SU-DHL-6 (cell line): ENCODE data around the gene TEAD1.

Experiments used
- H2AFZ ChIP-seq: fragments of 200-600 bp; sonication (generic); 2 replicates; pipeline ENCODE4 v1.6.1; 2014; ENCODE audit warnings: low read depth, mild to moderate bottlenecking, moderate library complexity, mixed read lengths, antibody characterized with exemption, low read length; ENCODE audit not compliant: severe bottlenecking
- H3F3A ChIP-seq: fragments of 200-600 bp; shearing (Covaris generic); 2 replicates; pipeline ENCODE4 v1.6.0; 2016; ENCODE audit warnings: antibody characterized with exemption, mild to moderate bottlenecking; ENCODE audit not compliant: insufficient read depth
- H3K27ac ChIP-seq: fragments of 200-600 bp; sonication (generic); 2 replicates; pipeline ENCODE4 v1.5.1; 2016; ENCODE audit warnings: low read depth, mild to moderate bottlenecking, low read length, moderate library complexity, mixed read lengths
- H3K27me3 ChIP-seq: fragments of 200-600 bp; sonication (generic), shearing (Covaris generic); 2 replicates; pipeline ENCODE4 v1.6.0; 2014; ENCODE audit warnings: mild to moderate bottlenecking, low read length
- H3K36me3 ChIP-seq: fragments of 200-600 bp; sonication (generic); 2 replicates; pipeline ENCODE4 v1.6.1; 2014; ENCODE audit warnings: mild to moderate bottlenecking, low read length, mixed read lengths
- H3K4me2 ChIP-seq: fragments of 300-600, 200-600 bp; shearing (Covaris generic), sonication (generic); 2 replicates; pipeline ENCODE4 v1.6.0; 2014; ENCODE audit warnings: low read length, low read depth, mild to moderate bottlenecking; ENCODE audit not compliant: poor library complexity, severe bottlenecking
- H3K4me3 ChIP-seq: fragments of 200-600 bp; sonication (generic); 2 replicates; pipeline ENCODE4 v1.5.1; 2014; ENCODE audit warnings: antibody characterized with exemption, low read length, mild to moderate bottlenecking, mixed read lengths; ENCODE audit not compliant: insufficient read depth, poor library complexity, severe bottlenecking
- H3K79me2 ChIP-seq: fragments of 200-600 bp; sonication (generic); 2 replicates; pipeline ENCODE4 v1.6.1; 2014; ENCODE audit warnings: mild to moderate bottlenecking, low read length, moderate library complexity; ENCODE audit not compliant: insufficient read depth
- H3K9ac ChIP-seq: fragments of 200-600 bp; sonication (generic); 2 replicates; pipeline ENCODE4 v1.7.0; 2014; ENCODE audit warnings: mild to moderate bottlenecking, low read length
- H3K9me2 ChIP-seq: fragments of 200-600 bp; sonication (generic); replicated peaks from 2 replicates; pipeline ENCODE4 v1.6.1; 2014; ENCODE audit warnings: low read length; ENCODE audit not compliant: insufficient read depth
- H3K9me3 ChIP-seq: fragments of 200-600 bp; sonication (generic); 2 replicates; pipeline ENCODE4 v1.6.1; 2014; ENCODE audit warnings: low read length, mixed read lengths; ENCODE audit not compliant: insufficient read depth
- H4K20me1 ChIP-seq: fragments of 200-600 bp; sonication (generic); 2 replicates; pipeline ENCODE4 v1.6.1; 2014; ENCODE audit warnings: low read depth, mild to moderate bottlenecking, antibody characterized with exemption, low read length, moderate library complexity, mixed read lengths
- CTCF ChIP-seq: fragments of 200-600 bp; sonication (generic); IDR thresholded peaks from one replicate; pipeline ENCODE4 v1.5.1; 2017; ENCODE audit warnings: antibody characterized with exemption, mild to moderate bottlenecking, low read length, moderate library complexity; ENCODE audit not compliant: insufficient read depth, poor library complexity, severe bottlenecking
- EZH2phosphoT487 ChIP-seq: fragments of 200-600 bp; sonication (generic), shearing (Covaris generic); conservative IDR thresholded peaks from 2 replicates; pipeline ENCODE4 v1.6.1; 2018; ENCODE audit warnings: mild to moderate bottlenecking, antibody characterized with exemption, low read length, moderate library complexity, mixed read lengths

TEAD1 gene

GRCh38 chr11:12859872-12860657 lies 185.8 kb downstream of the TEAD1 start:
- H3K4me2 ChIP-seq, result no peak overlapping the region
- H3K9me3 ChIP-seq, result no peaks in the 10 kb centered on the region
- no peak overlapping the region for H3K4me3 ChIP-seq
- H3K9me2 ChIP-seq, result no peaks in the 10 kb centered on the region
- no peaks in the 10 kb centered on the region for H3K79me2 ChIP-seq
- H3F3A ChIP-seq, result no peaks in the 10 kb centered on the region
- H3K27ac ChIP-seq, result no peak overlapping the region
- no peaks in the 10 kb centered on the region for H4K20me1 ChIP-seq
- no peak overlapping the region for H2AFZ ChIP-seq
- H3K9ac ChIP-seq, result no peak overlapping the region
- H3K36me3 ChIP-seq, result no peaks in the 10 kb centered on the region
- H3K27me3 ChIP-seq, result no peaks in the 10 kb centered on the region
- TF ChIP-seq EZH2phosphoT487 (no peak), CTCF (no peak)

GRCh38 chr11:12860827-12861226 lies 186.6 kb downstream of the TEAD1 start:
- Histone ChIP-seq H3K9me2 (no peaks in the 10 kb centered on the region), H3K79me2 (no peaks in the 10 kb centered on the region), H3K4me3 (no peak overlapping the region), H3F3A (no peaks in the 10 kb centered on the region), H3K4me2 (no peak overlapping the region), H3K9ac (no peak overlapping the region), H4K20me1 (no peaks in the 10 kb centered on the region), H3K27ac (no peak overlapping the region), H2AFZ (no peak overlapping the region), H3K36me3 (no peaks in the 10 kb centered on the region), H3K9me3 (no peaks in the 10 kb centered on the region), H3K27me3 (no peaks in the 10 kb centered on the region)
- TF ChIP-seq EZH2phosphoT487 (no peak), CTCF (no peak)

- Histone ChIP-seq H3K27ac (no peak overlapping the region), H3K79me2 (no peaks in the 10 kb centered on the region), H3K9me3 (no peaks in the 10 kb centered on the region), H3K9ac (no peak overlapping the region), H3K27me3 (no peaks in the 10 kb centered on the region), H3K9me2 (no peaks in the 10 kb centered on the region), H3K4me3 (no peak overlapping the region), H3K4me2 (no peak overlapping the region), H3F3A (no peaks in the 10 kb centered on the region), H4K20me1 (no peaks in the 10 kb centered on the region), H2AFZ (no peak overlapping the region), H3K36me3 (no peaks in the 10 kb centered on the region)
- TF ChIP-seq CTCF (no peak), EZH2phosphoT487 (no peak)
Measured at GRCh38 chr11:12862696-12863469, 188.7 kb downstream of the TEAD1 start.
